Panc1 (cell line): ENCODE data around the gene BLVRA. TPM values are rescaled to one million over a fixed set of nuclear protein-coding genes. Genes with fewer than 3 reads are reported as not detected.

Experiments used
- ATAC-seq: fragments of 200-7000 bp; cut with Tn5 transposase; 2 replicates; pipeline ENCODE4 v1.9.1; 2020; ENCODE audit warnings: mild to moderate bottlenecking, moderate library complexity
- BruUV-seq: library from RNA; stranded (reverse); fragments of 400-500 nt; replicated peaks from 2 replicates; lab custom pipeline; 2021; lab: Mats Ljungman, UMichigan
- CTCF ChIA-PET: fragments of 300-600 bp; sonication (Branson Sonifier 250); formaldehyde crosslinking; loops from one replicate; lab custom pipeline; 2022; ENCODE audit warnings: antibody characterized with exemption; lab: Charles Lee
- POLR2A ChIA-PET: fragments of 300-600 bp; sonication (Branson Sonifier 250); formaldehyde crosslinking; loops from one replicate; lab custom pipeline; 2022; ENCODE audit warnings: antibody characterized with exemption; lab: Charles Lee
- DNase-seq: peaks from one replicate; pipeline ENCODE4 v3.0.0-alpha.2; 2010; ENCODE audit warnings: low read depth, low spot score
- H3K27ac ChIP-seq: 2 replicates; pipeline ENCODE4 v1.5.1; 2011; ENCODE audit warnings: mild to moderate bottlenecking, low read length, inconsistent platforms
- H3K27me3 ChIP-seq: fragments of 200-500 bp; sonication (Bioruptor generic); 2 replicates; pipeline ENCODE4 v1.6.0; 2014; ENCODE audit warnings: low read length, inconsistent platforms; ENCODE audit not compliant: control insufficient read depth, insufficient read depth
- H3K36me3 ChIP-seq: fragments of 200-500 bp; sonication (Bioruptor generic); 2 replicates; pipeline ENCODE4 v1.5.1; 2014; ENCODE audit warnings: inconsistent platforms, mild to moderate bottlenecking, low read length, moderate library complexity; ENCODE audit not compliant: control insufficient read depth, insufficient read depth
- H3K4me1 ChIP-seq: 2 replicates; pipeline ENCODE4 v1.5.1; 2011; ENCODE audit warnings: inconsistent platforms, mild to moderate bottlenecking, low read length, moderate library complexity; ENCODE audit not compliant: control insufficient read depth, insufficient read depth
- H3K4me3 ChIP-seq, 2 experiments: 2 replicates each; pipeline ENCODE4 v1.5.1; 2011 to 2012; ENCODE audit warnings: low read depth in 2 of 2, low read length in 2 of 2, mild to moderate bottlenecking in 2 of 2, inconsistent platforms in 1 of 2, moderate library complexity in 1 of 2
- H3K9me3 ChIP-seq: fragments of 200-500 bp; sonication (Bioruptor generic); 2 replicates; pipeline ENCODE4 v1.5.1; 2014; ENCODE audit warnings: low read depth, mild to moderate bottlenecking, inconsistent platforms, low read length, moderate library complexity; ENCODE audit not compliant: control insufficient read depth, insufficient read depth
- POLR2AphosphoS5 ChIP-seq: IDR thresholded peaks from 2 replicates; pipeline ENCODE4 v1.6.1; 2012; ENCODE audit warnings: mild to moderate bottlenecking, low read depth, low read length, moderate library complexity
- REST ChIP-seq, 2 experiments: IDR thresholded peaks; 2 replicates each; pipeline ENCODE4 v1.6.1; 2011 to 2012; ENCODE audit warnings: low read depth in 2 of 2, control low read depth in 1 of 2, low read length in 1 of 2, mild to moderate bottlenecking in 1 of 2, moderate library complexity in 1 of 2; ENCODE audit not compliant: insufficient read depth in 1 of 2
- SIN3A ChIP-seq: IDR thresholded peaks from 2 replicates; pipeline ENCODE4 v1.6.1; 2012; ENCODE audit warnings: low read depth, mild to moderate bottlenecking, low read length, moderate library complexity, borderline replicate concordance; ENCODE audit not compliant: insufficient read depth
- TCF7L2 ChIP-seq: IDR thresholded peaks from 2 replicates; pipeline ENCODE4 v1.6.1; 2011; ENCODE audit warnings: mild to moderate bottlenecking, low read depth, low read length, inconsistent platforms
- in situ Hi-C: cut with HindIII; loops from 2 replicates; pipeline ENCODE4 v1.10.0; 2016; ENCODE audit warnings: low sequenced_read_pairs, low pct_unique_long_range_greater_than_20kb
- intact Hi-C: fragments of 100-400 bp; cut with micrococcal nuclease; formaldehyde crosslinking; loops from one replicate; pipeline ENCODE4 v1.10.0; 2022; ENCODE audit not compliant: unreplicated experiment
- total RNA-seq: library from RNA; stranded (reverse); gene quantifications from one replicate; pipeline ENCODE4 v1.2.1, GENCODE V29; 2021; ENCODE audit not compliant: unreplicated experiment
- TF ChIP-seq, protein P1 (sequence below): fragments of 450-650 bp; IDR thresholded peaks from 2 replicates; pipeline ENCODE4 v1.5.1; 2017; ENCODE audit warnings: mild to moderate bottlenecking

The BLVRA gene
- total RNA-seq, 1 experiment from 2014 or later, result 85.5 TPM

- ChIA-PET POLR2A (no interaction called here), CTCF (no interaction called here)
- H3K27ac ChIP-seq, result no peak overlapping the region
- DNase-seq, result no peak
- no peaks in the 10 kb centered on the region for H3K4me1 ChIP-seq
- TF ChIP-seq REST (IDR thresholded peaks at IDR 0.05; ENCODE audit: insufficient read depth in 1 of 2, low read depth in 2 of 2, low read length in 1 of 2) (no peak), SIN3A (no peak), TCF7L2 (no peak), POLR2AphosphoS5 (no peak)
- TF ChIP-seq, protein P1, sequence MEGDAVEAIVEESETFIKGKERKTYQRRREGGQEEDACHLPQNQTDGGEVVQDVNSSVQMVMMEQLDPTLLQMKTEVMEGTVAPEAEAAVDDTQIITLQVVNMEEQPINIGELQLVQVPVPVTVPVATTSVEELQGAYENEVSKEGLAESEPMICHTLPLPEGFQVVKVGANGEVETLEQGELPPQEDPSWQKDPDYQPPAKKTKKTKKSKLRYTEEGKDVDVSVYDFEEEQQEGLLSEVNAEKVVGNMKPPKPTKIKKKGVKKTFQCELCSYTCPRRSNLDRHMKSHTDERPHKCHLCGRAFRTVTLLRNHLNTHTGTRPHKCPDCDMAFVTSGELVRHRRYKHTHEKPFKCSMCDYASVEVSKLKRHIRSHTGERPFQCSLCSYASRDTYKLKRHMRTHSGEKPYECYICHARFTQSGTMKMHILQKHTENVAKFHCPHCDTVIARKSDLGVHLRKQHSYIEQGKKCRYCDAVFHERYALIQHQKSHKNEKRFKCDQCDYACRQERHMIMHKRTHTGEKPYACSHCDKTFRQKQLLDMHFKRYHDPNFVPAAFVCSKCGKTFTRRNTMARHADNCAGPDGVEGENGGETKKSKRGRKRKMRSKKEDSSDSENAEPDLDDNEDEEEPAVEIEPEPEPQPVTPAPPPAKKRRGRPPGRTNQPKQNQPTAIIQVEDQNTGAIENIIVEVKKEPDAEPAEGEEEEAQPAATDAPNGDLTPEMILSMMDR, result no peak
- intact Hi-C loops (no loop called here), in situ Hi-C loops (no loop called here)
- H3K4me3 ChIP-seq, result no peak overlapping the region
- H3K9me3 ChIP-seq, result no peaks in the 10 kb centered on the region
- no TSS peak for BruUV-seq
- H3K27me3 ChIP-seq, result no peaks in the 10 kb centered on the region
- no peak for ATAC-seq
- no peaks in the 10 kb centered on the region for H3K36me3 ChIP-seq
Observed at GRCh38 chr7:43752411-43752810, 6.1 kb upstream of the BLVRA start.

DNA sequence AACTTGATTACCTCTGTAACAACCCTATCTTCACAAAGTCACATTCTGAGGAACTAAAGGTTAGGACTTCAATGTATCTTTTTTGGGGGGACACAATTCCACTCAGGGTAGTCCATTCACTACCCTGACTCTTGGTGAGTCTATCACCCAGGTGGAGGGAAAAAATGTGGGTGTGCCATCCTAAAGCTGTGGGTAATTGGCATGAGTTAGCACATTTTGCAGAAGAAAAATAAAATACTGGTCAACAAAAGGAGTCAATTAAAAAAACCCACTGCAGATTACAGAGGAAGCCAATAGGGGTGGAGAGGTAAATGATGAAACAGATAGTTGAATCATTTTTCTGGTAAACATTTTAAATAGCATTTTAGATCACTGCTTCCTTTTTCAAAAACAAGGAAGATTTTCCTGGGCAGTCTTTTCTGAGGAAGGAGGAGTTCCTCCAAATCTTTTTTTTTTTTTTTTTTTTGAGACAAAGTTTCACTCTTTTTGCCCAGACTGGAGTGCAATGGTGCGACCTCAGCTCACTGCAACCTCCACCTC, 5.1 kb upstream of the BLVRA start:
- Histone ChIP-seq H3K27ac (no peak overlapping the region), H3K4me1 (no peaks in the 10 kb centered on the region), H3K9me3 (no peaks in the 10 kb centered on the region), H3K4me3 (no peak overlapping the region), H3K27me3 (no peaks in the 10 kb centered on the region), H3K36me3 (no peaks in the 10 kb centered on the region)
- TF ChIP-seq, protein P1, result no peak
- TF ChIP-seq POLR2AphosphoS5, result no peak
- no peak for TF ChIP-seq REST (IDR thresholded peaks at IDR 0.05; ENCODE audit: insufficient read depth in 1 of 2, low read depth in 2 of 2, low read length in 1 of 2)
- TF ChIP-seq TCF7L2, result no peak
- TF ChIP-seq SIN3A, result no peak
- in situ Hi-C loops, result no loop called here
- POLR2A ChIA-PET, result no interaction called here
- DNase-seq (no peak), ATAC-seq (no peak)
- BruUV-seq, result no TSS peak
- intact Hi-C loops, result no loop called here
- CTCF ChIA-PET, result no interaction called here
